Peyer's patch (tissue), 4 donors: ENCODE measurements around the gene CNOT1. TPM values are rescaled to one million over a fixed set of nuclear protein-coding genes. Genes with fewer than 3 reads are reported as not detected.

Experiments
- DNase-seq, 3 donors: peaks; one replicate each; pipeline ENCODE4 v3.0.0-alpha.2; 2017 to 2019
- H3K27ac ChIP-seq, 4 donors: fragments of 200-600 bp; sonication (generic); one replicate each; pipeline ENCODE4 v1.5.1; 2016 to 2019
- H3K27me3 ChIP-seq, 2 donors: fragments of 200-600 bp; sonication (generic); one replicate each; pipeline ENCODE4 v1.5.1; 2019
- H3K36me3 ChIP-seq, 3 donors: fragments of 200-600 bp; sonication (generic); one replicate each; pipeline ENCODE4 v1.5.1; 2016 to 2019
- H3K4me1 ChIP-seq, 4 donors: fragments of 200-600 bp; sonication (generic); one replicate each; pipeline ENCODE4 v1.5.1; 2016 to 2019
- H3K4me3 ChIP-seq, 4 donors: fragments of 200-600 bp; sonication (generic); 1 replicate in 3 of 4; 2 replicates in 1 of 4; pipeline ENCODE4 v1.5.1; 2016 to 2019; ENCODE audit warnings: mild to moderate bottlenecking in 1 of 4
- H3K9me3 ChIP-seq, 4 donors: fragments of 200-600 bp; sonication (generic); one replicate each; pipeline ENCODE4 v1.5.1; 2016 to 2019; ENCODE audit warnings: mild to moderate bottlenecking in 1 of 4
- CTCF ChIP-seq, 6 experiments: fragments of 450-650 bp in 4 of 6; fragments of 200-600 bp in 2 of 6; sonication (generic) in 1 of 6; IDR thresholded peaks; one replicate each; pipeline ENCODE4 v1.5.1; 2017 to 2019; ENCODE audit warnings: antibody characterized with exemption in 6 of 6, mild to moderate bottlenecking in 3 of 6, moderate library complexity in 1 of 6
- POLR2A ChIP-seq, 2 donors: fragments of 450-650 bp; IDR thresholded peaks; one replicate each; pipeline ENCODE4 v1.5.1; 2017; ENCODE audit warnings: antibody characterized with exemption in 2 of 2, mild to moderate bottlenecking in 2 of 2, moderate library complexity in 2 of 2
- total RNA-seq, 4 donors: library from RNA; depleted of rRNA; stranded (reverse); fragments of >200 nt; gene quantifications; one replicate each; pipeline ENCODE4 v1.1.0, GENCODE V29; 2016

The CNOT1 gene
- total RNA-seq, 4 donors from 2014 or later: 165 to 211 (median 190) TPM

- DNase-seq: no peak
- H3K27ac ChIP-seq: no peak overlapping the region
- TF ChIP-seq CTCF (IDR thresholded peaks at IDR 0.05) (no peak), POLR2A (IDR thresholded peaks at IDR 0.05) (no peak)
- no peaks in the 10 kb centered on the region for H3K9me3 ChIP-seq
- peaks cover 0 to 99% (median 0%) of the 10 kb centered on the region in 3 donors for H3K36me3 ChIP-seq
- H3K4me1 ChIP-seq: no peaks in the 10 kb centered on the region
- H3K4me3 ChIP-seq: no peak overlapping the region
- no peaks in the 10 kb centered on the region for H3K27me3 ChIP-seq
Measured at GRCh38 chr16:58541711-58542110, 87.9 kb downstream of the CNOT1 start.

- Histone ChIP-seq H3K36me3 (peaks cover 0 to 97% (median 0%) of the 10 kb centered on the region in 3 donors), H3K9me3 (no peaks in the 10 kb centered on the region), H3K27ac (no peak overlapping the region), H3K27me3 (no peaks in the 10 kb centered on the region), H3K4me1 (no peaks in the 10 kb centered on the region), H3K4me3 (no peak overlapping the region)
- no peak for DNase-seq
- TF ChIP-seq POLR2A (IDR thresholded peaks at IDR 0.05): no peak
- TF ChIP-seq CTCF (IDR thresholded peaks at IDR 0.05): no peak
Measured at GRCh38 chr16:58537124-58537906, 92.3 kb downstream of the CNOT1 start.

- Histone ChIP-seq H3K27me3 (no peaks in the 10 kb centered on the region), H3K27ac (no peak overlapping the region), H3K36me3 (peaks cover 0 to 97% (median 0%) of the 10 kb centered on the region in 3 donors), H3K4me3 (no peak overlapping the region), H3K4me1 (no peaks in the 10 kb centered on the region), H3K9me3 (no peaks in the 10 kb centered on the region)
- no peak for DNase-seq
- TF ChIP-seq CTCF (IDR thresholded peaks at IDR 0.05): no peak
Measured at GRCh38 chr16:58536278-58536677, 93.3 kb downstream of the CNOT1 start.

- Histone ChIP-seq H3K4me3 (no peak overlapping the region), H3K4me1 (no peaks in the 10 kb centered on the region), H3K27me3 (no peaks in the 10 kb centered on the region), H3K9me3 (no peaks in the 10 kb centered on the region), H3K27ac (no peak overlapping the region), H3K36me3 (peaks cover 0 to 97% (median 0%) of the 10 kb centered on the region in 3 donors)
- no peak for DNase-seq
- TF ChIP-seq POLR2A (IDR thresholded peaks at IDR 0.05): no peak
- TF ChIP-seq CTCF (IDR thresholded peaks at IDR 0.05): no peak
Measured at GRCh38 chr16:58535100-58535499, 94.5 kb downstream of the CNOT1 start.

GRCh38 chr16:58533751-58534470 is 95.7 kb downstream of the CNOT1 start:
- Histone ChIP-seq H3K36me3 (peaks cover 0 to 98% (median 0%) of the 10 kb centered on the region in 3 donors), H3K27me3 (no peaks in the 10 kb centered on the region), H3K9me3 (no peaks in the 10 kb centered on the region), H3K27ac (no peak overlapping the region), H3K4me3 (no peak overlapping the region), H3K4me1 (no peaks in the 10 kb centered on the region)
- no peak for TF ChIP-seq POLR2A (IDR thresholded peaks at IDR 0.05)
- DNase-seq: no peak

- Histone ChIP-seq H3K27me3 (no peaks in the 10 kb centered on the region), H3K4me1 (no peaks in the 10 kb centered on the region), H3K27ac (no peak overlapping the region), H3K4me3 (no peak overlapping the region), H3K9me3 (no peaks in the 10 kb centered on the region), H3K36me3 (peaks cover 0 to 98% (median 0%) of the 10 kb centered on the region in 3 donors)
- no peak for DNase-seq
- TF ChIP-seq POLR2A (IDR thresholded peaks at IDR 0.05) (no peak), CTCF (IDR thresholded peaks at IDR 0.05) (no peak)
Measured at GRCh38 chr16:58532414-58532813, 97.2 kb downstream of the CNOT1 start.
